ENCODE results near the gene IL13.
"Not testable (repeated sequence)": the region's sequence is repeated elsewhere in the genome, so short reads cannot be mapped to it uniquely, and the experiment has no call there.

The IL13 gene

GRCh38 chr5:132657676-132658380 is at the start of gene IL13:
Gene IL13, plus strand, starts transcription at chr5:132658173. Its CDS starts 14 bp downstream, at chr5:132658187.
- DNase-seq = no peak

GRCh38 chr5:132611965-132612364 is 46.0 kb upstream of the IL13 start:
- no peak for DNase-seq

GRCh38 chr5:132612846-132613245 is 45.1 kb upstream of the IL13 start:
- DNase-seq = no peak

GRCh38 chr5:132621699-132622098 is 36.3 kb upstream of the IL13 start:
- no peak for DNase-seq

DNA sequence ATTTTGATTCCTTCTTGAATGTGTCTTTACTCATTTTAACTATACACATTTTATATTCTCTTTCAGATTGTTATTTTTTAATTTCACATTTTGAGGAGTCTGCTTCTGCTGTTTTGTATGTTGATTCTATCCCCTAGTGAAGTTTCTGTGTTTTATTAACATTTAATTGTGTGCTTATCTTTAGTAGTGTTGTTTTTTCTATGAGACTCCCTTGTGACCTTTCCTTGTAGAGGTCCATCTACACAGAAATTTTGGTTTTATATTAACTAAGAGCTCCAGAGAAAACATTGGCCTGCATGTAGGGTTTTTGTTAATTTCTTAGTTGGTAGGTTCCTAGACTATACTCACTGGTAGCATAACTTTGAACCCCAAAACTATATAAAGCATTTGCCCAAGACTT is 35.4 kb upstream of the IL13 start:
- no peak for DNase-seq

DNA sequence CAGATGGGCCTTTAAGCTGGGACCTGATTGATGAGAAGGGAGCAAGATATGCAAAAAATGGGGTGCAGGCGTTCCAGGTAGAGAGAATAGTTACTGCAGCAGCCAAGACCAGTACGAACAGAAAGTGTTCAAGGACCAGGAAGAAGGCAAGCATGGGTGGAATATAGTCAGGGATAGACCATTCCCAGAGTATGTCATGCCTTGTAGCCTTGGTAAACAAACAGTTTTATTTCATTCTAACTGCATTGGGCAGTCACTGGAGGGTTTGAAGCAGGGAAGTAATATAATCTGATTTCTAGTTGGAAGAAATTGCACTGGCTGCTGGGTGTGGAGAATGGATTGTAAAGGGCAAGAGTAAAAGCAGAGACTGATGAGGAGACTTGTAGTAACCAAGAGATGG is 30.5 kb upstream of the IL13 start:
- no peak for DNase-seq

GRCh38 chr5:132628814-132629213 is 29.2 kb upstream of the IL13 start:
- DNase-seq = no peak

DNA sequence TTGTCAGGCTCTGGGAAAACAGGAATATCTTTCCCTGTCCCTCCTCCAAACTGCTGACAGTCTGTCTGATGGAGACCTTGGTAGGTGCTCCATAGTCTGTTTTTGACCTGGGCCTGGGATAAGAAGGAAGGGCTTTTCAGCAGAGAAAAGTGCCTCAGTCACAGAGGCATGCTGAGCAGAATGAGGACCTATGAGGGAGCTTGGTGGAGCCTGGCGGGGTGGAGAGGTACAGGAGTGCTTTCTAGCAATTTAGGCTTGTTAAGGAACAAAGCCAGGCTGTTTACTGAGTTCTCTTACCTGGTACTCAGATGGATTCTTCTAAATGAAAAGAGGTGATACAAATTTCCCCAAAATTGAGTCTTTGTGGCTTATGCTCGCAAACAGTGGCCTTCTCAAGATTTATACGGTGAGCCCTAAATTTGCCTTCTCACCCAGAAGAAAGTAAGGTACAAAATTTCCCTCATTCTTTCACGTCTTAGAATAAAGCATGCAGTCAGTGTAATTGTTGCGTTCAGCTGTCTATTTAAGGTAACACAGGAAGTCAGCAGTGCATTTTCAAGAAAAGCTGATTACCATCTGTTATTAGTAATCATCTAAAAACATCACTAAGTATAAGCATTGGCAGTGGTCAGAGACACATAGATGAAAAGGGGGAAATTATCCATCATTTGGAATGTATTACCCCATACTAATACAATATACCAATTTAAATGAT is 28.6 kb upstream of the IL13 start:
- DNase-seq = no peak

GRCh38 chr5:132633587-132633986 is 24.4 kb upstream of the IL13 start:
- not testable (repeated sequence) for DNase-seq

DNA sequence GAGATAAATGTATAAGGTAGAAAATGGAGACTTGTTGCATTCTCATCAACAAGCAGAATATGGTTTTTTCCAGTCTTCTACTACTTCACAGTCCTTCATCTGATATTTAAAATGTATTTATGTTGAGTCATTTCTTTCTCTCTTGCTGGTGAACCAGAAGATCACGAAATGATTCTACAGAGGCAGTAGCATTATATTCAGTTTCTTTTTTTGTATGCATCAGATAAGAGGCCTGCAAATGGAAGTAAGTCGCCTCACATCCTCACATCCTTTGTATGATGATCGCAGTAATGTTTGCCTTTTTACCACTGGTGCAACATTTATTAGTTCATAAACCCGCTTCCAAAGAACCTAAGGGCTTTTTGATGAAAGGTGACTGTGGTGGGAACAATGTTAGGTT is 22.1 kb upstream of the IL13 start:
- DNase-seq = no peak

GRCh38 chr5:132637241-132637640 is 20.7 kb upstream of the IL13 start:
- DNase-seq = no peak

DNA sequence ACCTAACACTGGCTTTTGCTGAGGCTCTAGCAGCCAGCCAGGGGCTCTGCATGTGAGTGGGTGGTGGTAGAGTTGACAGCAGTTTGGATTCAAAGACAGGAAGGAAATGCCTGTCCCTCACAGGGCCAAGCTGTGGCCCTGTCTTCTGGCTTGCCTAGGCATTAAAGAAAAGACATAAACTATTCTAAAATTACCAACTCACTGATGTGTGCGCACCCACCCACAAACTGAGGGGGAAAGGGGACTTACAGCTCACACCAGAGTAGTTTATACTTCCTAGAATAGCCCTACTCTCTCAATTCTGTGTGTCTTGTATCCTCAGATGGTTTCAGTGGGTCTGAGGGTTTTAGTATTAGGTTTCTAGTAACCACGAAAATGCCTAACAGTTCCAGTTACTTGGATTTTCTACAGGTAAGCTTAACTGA is 18.3 kb upstream of the IL13 start:
- no peak for DNase-seq

DNA sequence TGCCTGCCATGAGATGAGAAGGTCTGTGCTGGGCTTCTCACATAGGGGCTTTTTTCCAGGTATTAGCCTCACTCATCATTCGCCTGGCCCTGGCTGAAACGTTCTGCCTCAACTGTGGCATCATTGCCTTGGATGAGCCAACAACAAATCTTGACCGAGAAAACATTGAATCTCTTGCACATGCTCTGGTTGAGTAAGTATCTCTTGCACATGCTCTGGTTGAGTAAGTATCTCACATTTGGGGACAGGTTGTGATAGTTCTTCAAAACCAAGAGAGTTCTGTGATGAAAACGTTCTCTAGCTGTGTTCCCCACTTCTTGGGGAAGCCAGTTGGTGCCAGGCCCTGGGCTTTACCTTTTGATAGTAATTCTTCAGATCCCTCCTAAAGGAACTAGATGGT is 17.4 kb upstream of the IL13 start:
- no peak for DNase-seq

DNA sequence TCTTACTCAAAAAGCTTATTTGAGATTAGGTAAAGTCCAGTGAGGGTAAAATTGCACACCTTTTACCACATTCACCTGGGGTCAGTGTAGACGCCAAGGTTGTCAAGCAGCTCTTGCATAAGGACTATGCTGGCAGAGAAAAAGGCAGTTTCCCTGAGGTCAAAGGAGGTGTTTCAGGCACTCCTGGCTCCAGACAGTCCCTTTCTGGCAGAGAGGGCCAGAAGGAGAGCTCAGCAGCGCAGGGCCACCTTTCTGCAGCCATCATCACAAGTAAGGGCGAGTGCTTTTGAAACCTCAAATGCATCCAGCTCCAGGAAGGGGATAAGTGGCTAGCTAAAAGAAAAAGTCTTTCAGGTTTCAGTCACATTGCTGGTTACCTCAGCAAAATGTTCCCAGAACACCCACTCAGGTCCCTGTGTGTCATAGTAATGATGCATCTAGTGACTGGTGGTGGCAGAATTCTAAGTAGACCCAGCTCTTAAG is 16.7 kb upstream of the IL13 start:
- DNase-seq = no peak

GRCh38 chr5:132641841-132642240 is 16.1 kb upstream of the IL13 start:
- no peak for DNase-seq

DNA sequence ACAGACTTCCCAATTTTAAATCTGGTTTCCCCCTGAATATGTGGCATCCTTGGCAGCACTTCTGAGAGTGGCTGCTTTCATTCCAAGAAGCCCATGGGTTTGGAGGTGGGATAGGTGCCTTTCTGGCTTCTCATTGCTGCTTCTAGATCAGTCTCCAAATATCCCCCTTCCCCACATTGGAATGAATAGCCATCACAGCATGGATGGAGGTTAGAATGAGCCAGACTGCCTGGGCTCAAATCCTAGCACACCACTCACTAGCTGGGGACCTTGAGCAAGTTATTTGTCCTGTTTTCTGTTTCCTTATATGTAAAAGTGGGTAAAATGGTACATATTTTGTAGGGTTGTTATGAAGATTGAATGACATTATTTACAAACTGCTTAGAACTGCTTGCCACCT is 13.8 kb upstream of the IL13 start:
- DNase-seq = no peak

DNA sequence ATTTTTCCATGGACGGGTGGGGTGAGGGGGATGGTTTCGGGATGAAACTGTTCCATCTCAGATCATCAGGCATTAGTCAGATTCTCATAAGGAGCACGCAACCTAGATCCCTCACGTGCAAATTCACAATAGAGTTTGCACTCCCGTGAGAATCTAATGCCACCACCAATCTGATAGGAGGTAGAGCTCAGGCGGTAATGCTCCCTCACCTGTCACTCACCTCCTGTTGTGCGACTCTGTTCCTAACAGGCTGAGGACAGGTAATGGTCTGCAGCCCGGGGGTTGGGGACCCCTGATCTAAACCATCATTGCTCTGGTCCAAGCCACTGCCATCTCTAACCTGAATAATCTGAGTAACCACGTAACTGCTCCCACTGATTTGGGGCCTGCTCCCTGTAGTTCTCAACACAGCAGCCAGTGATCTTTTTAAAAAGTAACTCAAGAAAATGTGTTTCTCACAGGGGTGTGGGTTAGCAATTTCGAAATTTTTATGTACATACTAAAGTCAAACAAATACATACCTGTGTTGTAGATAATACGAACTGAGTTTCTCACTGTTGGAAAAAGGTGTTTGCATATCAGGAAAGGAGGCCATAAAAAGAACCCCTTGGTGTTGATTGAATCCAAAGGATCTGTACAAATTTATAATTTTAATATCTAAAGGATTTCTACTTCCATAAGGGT is 11.2 kb upstream of the IL13 start:
- DNase-seq = no peak

- DNase-seq = no peak
Measured at GRCh38 chr5:132647473-132647872, 10.5 kb upstream of the IL13 start.

DNA sequence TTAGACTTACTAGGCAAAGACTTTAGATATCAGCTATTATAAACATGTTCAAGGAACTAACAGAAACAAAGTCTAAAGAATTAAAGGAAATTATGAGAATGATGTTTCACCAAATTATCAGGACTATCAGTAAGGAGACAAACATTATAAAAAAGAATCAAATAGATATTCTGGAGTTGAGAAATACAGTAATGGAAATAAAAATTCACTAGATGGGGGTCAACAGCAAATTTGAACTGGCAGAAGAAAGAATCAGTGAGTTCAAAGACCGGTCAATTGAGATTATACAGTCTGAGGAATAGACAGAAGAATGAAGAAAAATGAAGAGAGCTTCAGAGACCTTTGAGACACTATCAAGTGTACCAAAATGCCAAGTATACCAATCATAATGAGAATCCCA is 9.6 kb upstream of the IL13 start:
- DNase-seq = no peak

DNA sequence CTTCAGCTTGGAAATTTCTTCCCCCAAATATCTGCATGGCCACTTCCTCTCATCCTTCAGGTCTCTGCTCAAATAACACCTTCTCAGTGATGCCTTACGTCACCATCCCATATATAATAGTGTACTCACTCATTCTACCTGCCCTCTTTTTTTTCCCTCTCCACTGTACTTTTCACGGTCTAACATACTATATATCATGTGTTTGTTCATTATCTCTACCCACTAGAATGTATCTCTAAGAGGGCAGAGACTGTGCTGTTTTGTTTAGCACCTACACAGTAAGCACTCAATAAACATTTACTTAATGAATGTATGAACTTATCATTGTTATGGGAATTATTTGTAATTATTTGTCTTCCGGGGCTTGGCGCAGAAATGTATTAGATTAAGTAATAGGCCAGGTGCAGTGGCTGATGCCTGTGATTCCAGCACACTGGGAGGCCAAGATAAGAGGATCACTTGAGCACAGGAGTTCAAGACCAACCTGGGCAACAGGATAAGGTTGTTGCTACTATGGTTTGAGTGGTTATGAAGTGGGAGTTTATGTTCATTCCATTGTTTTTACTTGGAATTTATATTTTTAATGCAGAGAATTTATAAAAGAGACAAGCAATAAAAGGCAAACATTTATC is 6.0 kb upstream of the IL13 start:
- DNase-seq = peak; percentile 57

DNA sequence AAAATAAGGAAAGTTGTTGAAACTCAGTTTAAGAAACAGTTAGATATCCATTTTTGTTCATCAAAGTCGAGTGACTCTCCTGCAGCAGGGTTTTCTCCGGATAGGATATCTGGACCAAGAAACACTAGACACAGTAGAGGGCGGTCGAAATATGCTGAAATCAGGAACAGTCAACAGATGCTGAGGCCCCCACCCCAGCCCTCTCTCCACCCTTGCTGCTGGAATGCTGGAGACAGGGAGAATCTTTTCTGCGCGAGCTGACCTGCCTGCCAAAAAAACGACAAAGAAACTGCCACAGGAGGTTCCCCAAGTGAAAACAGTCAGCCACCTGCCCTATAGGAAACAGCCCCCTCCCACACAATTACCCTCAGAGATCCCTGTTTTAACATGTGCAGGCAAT is 4.3 kb upstream of the IL13 start:
- DNase-seq = no peak

- no peak for DNase-seq
Measured at GRCh38 chr5:132655821-132656773, 1.9 kb upstream of the IL13 start.

All from NCI-H774 (cell line).